ENCODE data around the gene GATAD2B.
"Not testable (repeated sequence)": the region's sequence is repeated elsewhere in the genome, so short reads cannot be mapped to it uniquely, and the experiment has no call there.

Gene GATAD2B

GRCh38 chr1:153783233-153784190, 139.3 kb downstream of the GATAD2B start:
- H3K9ac ChIP-seq (ENCODE audit: low read length in 2 of 2) = peak overlapping the region; percentile 84 to 87
- H3K27ac ChIP-seq (ENCODE audit: low read length) = peak overlapping the region; percentile 97
- H3K4me3 ChIP-seq (ENCODE audit: low read length in 2 of 2) = peak overlapping the region; percentile 72 to 81
- H3K36me3 ChIP-seq (ENCODE audit: control insufficient read depth in 2 of 2, insufficient read depth in 2 of 2, low read length in 2 of 2) = peaks cover 0 to 4% of the 10 kb centered on the region in 2 donors
- peaks cover 20% of the 10 kb centered on the region for H3K4me1 ChIP-seq (ENCODE audit: control insufficient read depth, insufficient read depth, low read length)
- H3K27me3 ChIP-seq (ENCODE audit: control insufficient read depth in 1 of 2, insufficient read depth in 2 of 2, low read length in 2 of 2) = no peaks in the 10 kb centered on the region
- no peaks in the 10 kb centered on the region for H3K9me3 ChIP-seq (ENCODE audit: control insufficient read depth in 2 of 2, low read length in 2 of 2)

GRCh38 chr1:153782648-153783047, 140.1 kb downstream of the GATAD2B start:
- H3K27ac ChIP-seq (ENCODE audit: low read length) = peak overlapping the region; percentile 97
- H3K9ac ChIP-seq (ENCODE audit: low read length in 2 of 2) = peak overlapping the region; percentile 84 to 87
- H3K36me3 ChIP-seq (ENCODE audit: control insufficient read depth in 2 of 2, insufficient read depth in 2 of 2, low read length in 2 of 2); H3K9me3 ChIP-seq (ENCODE audit: control insufficient read depth in 2 of 2, low read length in 2 of 2); H3K27me3 ChIP-seq (ENCODE audit: control insufficient read depth in 1 of 2, insufficient read depth in 2 of 2, low read length in 2 of 2): not testable (repeated sequence)
- H3K4me3 ChIP-seq (ENCODE audit: low read length in 2 of 2) = peak overlapping the region; percentile 72 to 81
- H3K4me1 ChIP-seq (ENCODE audit: control insufficient read depth, insufficient read depth, low read length) = peaks cover 29% of the 10 kb centered on the region

GRCh38 chr1:153780551-153780950, 142.2 kb downstream of the GATAD2B start:
- Histone ChIP-seq H3K9ac (ENCODE audit: low read length in 2 of 2) (no peak overlapping the region), H3K27me3 (ENCODE audit: control insufficient read depth in 1 of 2, insufficient read depth in 2 of 2, low read length in 2 of 2) (no peaks in the 10 kb centered on the region), H3K9me3 (ENCODE audit: control insufficient read depth in 2 of 2, low read length in 2 of 2) (no peaks in the 10 kb centered on the region), H3K36me3 (ENCODE audit: control insufficient read depth in 2 of 2, insufficient read depth in 2 of 2, low read length in 2 of 2) (peaks cover 0 to 4% of the 10 kb centered on the region in 2 donors), H3K27ac (ENCODE audit: low read length) (no peak overlapping the region), H3K4me3 (ENCODE audit: low read length in 2 of 2) (no peak overlapping the region), H3K4me1 (ENCODE audit: control insufficient read depth, insufficient read depth, low read length) (peaks cover 50% of the 10 kb centered on the region)

- H3K27ac ChIP-seq (ENCODE audit: low read length) = no peak overlapping the region
- H3K9me3 ChIP-seq (ENCODE audit: control insufficient read depth in 2 of 2, low read length in 2 of 2) = no peaks in the 10 kb centered on the region
- no peak overlapping the region for H3K9ac ChIP-seq (ENCODE audit: low read length in 2 of 2)
- H3K27me3 ChIP-seq (ENCODE audit: control insufficient read depth in 1 of 2, insufficient read depth in 2 of 2, low read length in 2 of 2) = no peaks in the 10 kb centered on the region
- H3K4me1 ChIP-seq (ENCODE audit: control insufficient read depth, insufficient read depth, low read length) = peaks cover 54% of the 10 kb centered on the region
- H3K4me3 ChIP-seq (ENCODE audit: low read length in 2 of 2) = no peak overlapping the region
- peaks cover 0 to 4% of the 10 kb centered on the region in 2 donors for H3K36me3 ChIP-seq (ENCODE audit: control insufficient read depth in 2 of 2, insufficient read depth in 2 of 2, low read length in 2 of 2)
Measured at GRCh38 chr1:153779781-153780541, 142.8 kb downstream of the GATAD2B start.

GRCh38 chr1:153778824-153779519, 143.8 kb downstream of the GATAD2B start:
- Histone ChIP-seq H3K27ac (ENCODE audit: low read length) (no peak overlapping the region), H3K4me1 (ENCODE audit: control insufficient read depth, insufficient read depth, low read length) (peaks cover 61% of the 10 kb centered on the region), H3K4me3 (ENCODE audit: low read length in 2 of 2) (no peak overlapping the region), H3K27me3 (ENCODE audit: control insufficient read depth in 1 of 2, insufficient read depth in 2 of 2, low read length in 2 of 2) (no peaks in the 10 kb centered on the region), H3K9me3 (ENCODE audit: control insufficient read depth in 2 of 2, low read length in 2 of 2) (no peaks in the 10 kb centered on the region), H3K9ac (ENCODE audit: low read length in 2 of 2) (no peak overlapping the region), H3K36me3 (ENCODE audit: control insufficient read depth in 2 of 2, insufficient read depth in 2 of 2, low read length in 2 of 2) (peaks cover 0 to 4% of the 10 kb centered on the region in 2 donors)

GRCh38 chr1:153778051-153778823, 144.5 kb downstream of the GATAD2B start:
- peaks cover 58% of the 10 kb centered on the region for H3K4me1 ChIP-seq (ENCODE audit: control insufficient read depth, insufficient read depth, low read length)
- no peaks in the 10 kb centered on the region for H3K27me3 ChIP-seq (ENCODE audit: control insufficient read depth in 1 of 2, insufficient read depth in 2 of 2, low read length in 2 of 2)
- H3K9me3 ChIP-seq (ENCODE audit: control insufficient read depth in 2 of 2, low read length in 2 of 2) = no peaks in the 10 kb centered on the region
- H3K27ac ChIP-seq (ENCODE audit: low read length) = peak overlapping the region; percentile 41
- peak overlapping the region in 1 of 2 donors; percentile 16 for H3K9ac ChIP-seq (ENCODE audit: low read length in 2 of 2)
- H3K4me3 ChIP-seq (ENCODE audit: low read length in 2 of 2) = peak overlapping the region in 1 of 2 donors; percentile 35
- H3K36me3 ChIP-seq (ENCODE audit: control insufficient read depth in 2 of 2, insufficient read depth in 2 of 2, low read length in 2 of 2) = peaks cover 2 to 7% of the 10 kb centered on the region in 2 donors

- Histone ChIP-seq H3K4me3 (ENCODE audit: low read length in 2 of 2) (peak overlapping the region in 1 of 2 donors; percentile 35), H3K4me1 (ENCODE audit: control insufficient read depth, insufficient read depth, low read length) (peaks cover 53% of the 10 kb centered on the region), H3K9ac (ENCODE audit: low read length in 2 of 2) (peak overlapping the region in 1 of 2 donors; percentile 16), H3K9me3 (ENCODE audit: control insufficient read depth in 2 of 2, low read length in 2 of 2) (no peaks in the 10 kb centered on the region), H3K27ac (ENCODE audit: low read length) (peak overlapping the region; percentile 41), H3K36me3 (ENCODE audit: control insufficient read depth in 2 of 2, insufficient read depth in 2 of 2, low read length in 2 of 2) (peaks cover 6 to 9% of the 10 kb centered on the region in 2 donors), H3K27me3 (ENCODE audit: control insufficient read depth in 1 of 2, insufficient read depth in 2 of 2, low read length in 2 of 2) (no peaks in the 10 kb centered on the region)
Measured at GRCh38 chr1:153777648-153778047, 145.1 kb downstream of the GATAD2B start.

- H3K9me3 ChIP-seq (ENCODE audit: control insufficient read depth in 2 of 2, low read length in 2 of 2) = no peaks in the 10 kb centered on the region
- H3K9ac ChIP-seq (ENCODE audit: low read length in 2 of 2) = peak overlapping the region; percentile 29 to 74
- peaks cover 53% of the 10 kb centered on the region for H3K4me1 ChIP-seq (ENCODE audit: control insufficient read depth, insufficient read depth, low read length)
- H3K27me3 ChIP-seq (ENCODE audit: control insufficient read depth in 1 of 2, insufficient read depth in 2 of 2, low read length in 2 of 2) = no peaks in the 10 kb centered on the region
- H3K4me3 ChIP-seq (ENCODE audit: low read length in 2 of 2) = peak overlapping the region; percentile 82 to 91
- H3K27ac ChIP-seq (ENCODE audit: low read length) = peak overlapping the region; percentile 41
- peaks cover 6 to 15% of the 10 kb centered on the region in 2 donors for H3K36me3 ChIP-seq (ENCODE audit: control insufficient read depth in 2 of 2, insufficient read depth in 2 of 2, low read length in 2 of 2)
Measured at GRCh38 chr1:153776845-153777370, 145.9 kb downstream of the GATAD2B start.

GRCh38 chr1:153776352-153776751, 146.4 kb downstream of the GATAD2B start:
- H3K27ac ChIP-seq (ENCODE audit: low read length) = peak overlapping the region; percentile 88

More at GRCh38 chr1:153776352-153776751, 146.4 kb downstream of the GATAD2B start:
- peaks cover 8 to 16% of the 10 kb centered on the region in 2 donors for H3K36me3 ChIP-seq (ENCODE audit: control insufficient read depth in 2 of 2, insufficient read depth in 2 of 2, low read length in 2 of 2)
- peak overlapping the region; percentile 74 to 81 for H3K9ac ChIP-seq (ENCODE audit: low read length in 2 of 2)
- peaks cover 53% of the 10 kb centered on the region for H3K4me1 ChIP-seq (ENCODE audit: control insufficient read depth, insufficient read depth, low read length)
- H3K4me3 ChIP-seq (ENCODE audit: low read length in 2 of 2) = peak overlapping the region; percentile 82 to 91
- H3K9me3 ChIP-seq (ENCODE audit: control insufficient read depth in 2 of 2, low read length in 2 of 2) = no peaks in the 10 kb centered on the region
- no peaks in the 10 kb centered on the region for H3K27me3 ChIP-seq (ENCODE audit: control insufficient read depth in 1 of 2, insufficient read depth in 2 of 2, low read length in 2 of 2)

All from stomach smooth muscle (tissue), 2 donors.